GM19452 (cell line): ENCODE measurements around the gene MPRIP.
"Not testable (repeated sequence)": the region's sequence is repeated elsewhere in the genome, so short reads cannot be mapped to it uniquely, and the experiment has no call there.

Experiments used
- ATAC-seq: cut with Tn5 transposase; IDR thresholded peaks from one replicate; pipeline ENCODE4 v1.9.1; 2021; ENCODE audit not compliant: unreplicated experiment

Gene MPRIP

DNA sequence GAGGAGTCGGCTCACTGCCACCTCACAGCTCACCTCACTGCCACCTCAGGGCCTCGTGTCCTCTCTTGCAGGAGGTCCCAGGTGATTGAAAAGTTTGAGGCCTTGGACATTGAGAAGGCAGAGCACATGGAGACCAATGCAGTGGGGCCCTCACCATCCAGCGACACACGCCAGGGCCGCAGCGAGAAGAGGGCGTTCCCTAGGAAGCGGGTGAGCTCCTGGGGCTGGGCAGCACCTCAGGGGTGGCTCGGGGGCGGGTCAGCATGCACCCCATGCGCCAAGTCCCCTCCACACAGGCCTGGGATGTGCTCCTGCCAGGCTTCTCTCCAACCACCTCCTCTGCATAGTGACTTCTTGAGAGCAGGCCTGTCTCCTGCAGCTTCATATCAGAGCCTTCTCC, 100.3 kb downstream of the MPRIP start:
- ATAC-seq = no peak

DNA sequence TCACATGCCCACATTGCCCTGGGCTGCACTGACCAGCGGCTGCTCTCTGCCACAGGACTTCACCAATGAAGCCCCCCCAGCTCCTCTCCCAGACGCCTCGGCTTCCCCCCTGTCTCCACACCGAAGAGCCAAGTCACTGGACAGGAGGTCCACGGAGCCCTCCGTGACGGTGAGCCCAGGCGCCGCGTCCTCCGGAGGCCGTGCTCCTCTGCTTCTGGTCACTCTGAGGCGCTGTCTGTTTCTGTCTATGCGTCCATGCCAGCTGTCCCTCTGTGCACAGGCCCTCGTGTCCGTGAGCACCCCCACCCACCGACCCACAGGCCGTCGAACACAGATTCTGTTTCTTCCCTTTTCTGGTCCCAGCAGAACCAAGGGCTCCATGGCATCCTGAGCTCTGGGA, 101.2 kb downstream of the MPRIP start:
- ATAC-seq = no peak

DNA sequence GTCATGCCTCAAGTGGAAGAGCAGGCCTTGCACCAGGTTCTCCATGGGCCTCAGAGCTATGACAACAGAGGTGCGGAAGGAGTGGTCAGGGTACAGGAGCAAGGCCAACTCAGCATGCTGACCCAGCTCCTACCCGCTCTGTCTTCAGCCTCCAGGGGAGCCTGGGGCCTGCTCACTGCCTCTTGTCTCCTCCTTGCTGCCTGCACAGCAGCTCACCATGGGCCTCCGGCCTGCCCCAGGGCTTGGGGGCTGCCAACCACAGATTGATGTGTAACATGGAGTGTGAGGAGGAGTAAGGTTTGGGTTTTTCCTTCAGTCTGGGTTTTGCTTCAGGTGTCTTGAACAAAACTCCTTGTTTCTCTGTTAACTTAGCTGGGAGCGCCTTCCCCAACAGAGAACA, 101.8 kb downstream of the MPRIP start:
- ATAC-seq = no peak

DNA sequence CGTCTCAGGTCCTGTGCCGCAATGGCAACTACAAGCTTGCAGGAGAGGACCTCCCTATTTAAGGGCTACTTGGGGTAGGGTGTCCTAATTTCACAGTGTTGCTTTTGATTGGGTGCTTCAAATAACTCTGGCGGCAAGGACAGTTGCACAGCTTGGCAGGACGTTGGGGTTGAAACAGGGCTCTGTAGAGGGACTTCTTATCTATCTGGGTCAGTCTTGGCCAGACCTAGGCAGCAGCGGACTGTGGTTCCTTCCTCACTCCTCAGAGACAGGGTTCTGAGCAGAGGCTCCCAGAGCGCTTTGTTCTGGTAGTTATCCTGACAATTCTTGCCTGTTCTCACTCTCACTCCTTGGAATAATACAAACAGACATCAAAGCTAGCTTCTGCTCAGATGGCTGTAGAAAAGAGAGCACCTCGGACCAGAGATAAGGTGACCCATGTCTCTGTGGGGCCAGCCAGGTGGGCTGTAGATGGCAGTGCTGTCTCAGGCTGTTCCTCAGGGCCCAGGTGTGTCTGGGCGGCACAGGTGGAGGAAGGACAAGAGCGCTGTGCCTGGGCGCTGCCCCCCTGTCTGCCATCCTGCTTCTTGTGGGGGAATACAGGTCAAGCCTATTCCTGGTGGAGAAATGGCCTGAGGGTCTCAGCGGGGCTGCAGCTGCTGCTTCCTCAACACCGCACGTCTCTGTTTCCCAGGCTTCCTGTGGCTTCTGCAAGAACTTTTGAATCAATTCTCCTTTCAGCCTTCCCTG, 102.8 kb downstream of the MPRIP start:
- no peak for ATAC-seq

DNA sequence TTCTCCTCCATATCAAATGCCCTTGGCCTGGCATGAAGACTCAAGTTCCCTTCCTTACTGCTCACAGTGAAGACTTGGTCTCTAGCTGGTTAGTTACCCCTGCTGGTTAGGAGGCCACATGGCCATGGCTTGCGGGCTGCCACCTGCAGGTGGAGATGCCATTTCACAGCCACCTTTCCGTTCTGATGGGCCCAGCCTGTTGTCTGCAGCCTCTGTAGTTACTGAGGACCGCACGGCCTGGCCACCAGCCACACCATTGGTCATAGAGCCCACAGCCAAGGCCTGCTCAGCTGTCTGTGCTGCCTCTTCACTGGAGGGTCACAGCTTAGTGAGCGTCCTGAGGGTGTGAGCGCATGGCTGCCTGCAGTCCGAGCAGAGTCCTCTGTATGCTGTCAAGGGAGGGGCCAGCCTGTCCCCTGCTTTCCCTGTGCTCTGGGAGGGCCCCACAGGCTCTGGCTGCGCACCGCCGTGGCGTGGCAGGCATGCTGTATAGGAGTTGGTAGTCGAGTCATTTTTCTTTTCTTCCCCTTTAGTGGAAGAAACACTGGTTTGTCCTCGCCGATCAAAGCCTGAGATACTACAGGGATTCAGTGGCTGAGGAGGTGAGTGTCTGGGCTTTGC, 104.6 kb downstream of the MPRIP start:
- no peak for ATAC-seq

DNA sequence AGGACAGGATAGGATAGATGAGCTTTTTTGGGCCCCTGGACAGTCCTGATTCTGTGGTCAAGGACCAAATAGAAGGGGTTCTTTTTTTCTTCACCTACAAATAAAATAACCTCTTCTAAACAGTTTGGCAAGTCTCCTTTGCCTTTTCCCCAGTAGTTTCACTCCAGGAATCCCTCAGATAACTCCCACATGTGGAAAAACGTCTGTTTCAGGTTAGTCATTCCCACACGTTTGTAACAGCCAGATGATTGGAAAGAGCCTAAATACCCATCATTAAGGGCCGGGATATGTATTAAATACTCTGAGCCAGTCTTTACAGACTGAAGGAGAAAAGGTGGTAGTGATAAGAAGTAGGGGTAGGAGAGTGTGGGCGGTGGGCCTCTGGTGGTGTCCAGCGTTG, 105.6 kb downstream of the MPRIP start:
- no peak for ATAC-seq

DNA sequence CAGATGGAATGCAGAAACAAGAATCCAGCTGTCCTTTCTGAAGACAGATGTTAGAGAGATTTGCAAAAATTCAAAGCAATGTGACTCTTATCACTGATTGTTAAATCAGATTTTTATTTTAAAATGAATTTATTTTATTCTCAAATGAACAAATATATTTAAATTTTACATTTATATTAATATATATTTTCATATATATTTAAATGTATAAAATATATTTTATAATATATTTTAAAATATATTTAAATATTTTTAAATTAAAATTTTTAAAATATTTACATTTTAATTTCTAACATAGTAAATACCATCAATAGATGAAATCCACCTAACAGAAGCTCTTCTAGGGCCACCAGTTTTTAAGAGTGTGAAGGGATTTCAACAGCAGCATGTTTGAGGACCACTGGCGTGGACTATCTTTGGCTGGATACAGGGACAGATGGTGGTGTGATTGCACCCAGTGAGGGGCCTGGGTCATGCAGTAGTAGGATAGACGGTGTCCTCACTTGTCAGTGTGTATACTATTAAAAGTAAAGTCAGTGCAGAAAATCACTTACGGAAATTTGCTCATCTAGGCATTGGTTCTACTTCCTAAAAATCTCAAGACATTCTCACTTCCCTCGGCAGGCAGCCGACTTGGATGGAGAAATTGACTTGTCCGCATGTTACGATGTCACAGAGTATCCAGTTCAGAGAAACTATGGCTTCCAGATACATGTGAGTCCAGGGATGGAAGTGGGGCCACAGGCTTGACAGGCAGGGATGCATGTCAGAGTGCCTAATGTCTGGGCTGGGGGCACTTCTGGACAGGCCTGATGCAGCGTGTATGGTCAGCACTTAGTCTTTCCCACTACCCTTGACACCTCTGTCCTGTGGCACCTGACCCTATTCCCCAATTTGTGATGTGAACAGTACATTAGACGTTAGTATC, 107.5 kb downstream of the MPRIP start:
- no peak for ATAC-seq

DNA sequence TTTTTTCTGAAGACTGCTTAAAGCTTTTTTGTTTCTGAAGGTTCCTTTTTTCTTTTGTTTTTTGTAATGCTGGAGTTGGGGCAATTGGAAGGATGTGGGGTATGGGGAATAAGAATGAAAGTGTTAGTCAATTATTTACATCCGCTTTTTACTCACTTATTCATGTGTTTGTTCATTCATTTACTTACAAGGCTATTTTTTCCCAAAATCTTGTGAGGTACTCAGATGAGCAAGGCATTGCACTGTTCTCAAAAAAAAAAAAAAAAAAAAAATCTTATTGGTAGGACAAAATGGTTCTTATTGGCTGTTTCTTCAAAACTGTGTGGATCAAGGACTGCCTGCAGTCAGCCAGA, 108.2 kb downstream of the MPRIP start:
- ATAC-seq = no peak

DNA sequence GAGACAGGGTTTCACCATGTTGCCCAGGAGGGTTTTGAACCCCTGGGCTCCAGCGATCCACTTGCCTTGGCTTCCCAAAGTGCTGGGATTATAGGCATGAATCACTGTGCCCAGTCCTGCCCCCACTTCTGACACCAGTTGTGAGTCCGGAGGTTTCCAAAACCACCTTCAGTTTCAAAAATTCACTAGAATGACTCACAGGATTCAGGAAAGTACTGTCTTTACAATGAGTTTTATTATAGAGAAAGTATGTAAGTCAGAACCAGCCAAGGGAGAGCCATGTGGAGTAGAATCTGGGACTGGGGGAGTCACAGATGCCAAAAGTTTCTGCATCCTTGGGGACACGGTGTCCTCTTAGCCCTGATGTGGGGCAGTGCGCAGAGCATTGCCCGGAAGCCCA, 108.8 kb downstream of the MPRIP start:
- no peak for ATAC-seq

DNA sequence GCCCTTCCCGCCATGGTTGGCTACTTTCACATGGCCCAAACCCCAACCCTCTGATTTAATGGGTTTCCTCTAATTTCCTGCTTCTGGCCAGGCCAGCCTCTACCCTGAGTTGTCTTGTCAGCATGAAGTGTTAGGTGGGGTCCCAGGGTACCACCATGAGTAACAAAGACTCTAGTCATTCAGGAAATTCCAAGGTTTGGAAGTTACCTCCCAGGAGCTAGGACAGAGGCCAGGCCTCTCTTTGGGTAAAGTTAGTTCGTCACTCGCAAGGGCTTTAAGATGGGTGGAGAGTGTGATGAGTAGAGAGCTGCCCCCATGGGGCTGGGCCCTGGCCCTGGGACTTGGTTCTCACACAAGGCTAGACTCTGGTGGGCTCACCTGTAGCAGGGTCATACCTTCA, 109.3 kb downstream of the MPRIP start:
- no peak for ATAC-seq

DNA sequence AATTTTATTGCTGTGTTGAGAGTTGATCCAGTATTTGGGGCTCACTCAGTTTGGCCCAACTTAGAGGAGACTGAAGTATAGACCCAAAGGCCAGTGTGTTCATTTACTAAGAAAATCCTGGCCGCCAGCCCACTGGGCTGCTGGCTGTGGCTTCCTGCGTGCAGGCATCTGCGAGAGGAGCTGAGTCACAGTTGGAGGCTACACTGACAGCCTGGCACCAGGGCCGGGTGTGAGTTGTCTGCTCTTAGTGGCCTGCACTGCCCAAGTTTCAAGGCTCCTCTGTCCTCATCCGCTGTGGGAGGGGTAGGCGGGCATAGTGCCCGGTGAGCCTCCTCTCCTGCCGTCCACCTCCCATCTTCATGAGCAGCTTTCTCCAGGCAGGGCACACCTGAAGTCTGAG, 109.7 kb downstream of the MPRIP start:
- ATAC-seq = no peak

DNA sequence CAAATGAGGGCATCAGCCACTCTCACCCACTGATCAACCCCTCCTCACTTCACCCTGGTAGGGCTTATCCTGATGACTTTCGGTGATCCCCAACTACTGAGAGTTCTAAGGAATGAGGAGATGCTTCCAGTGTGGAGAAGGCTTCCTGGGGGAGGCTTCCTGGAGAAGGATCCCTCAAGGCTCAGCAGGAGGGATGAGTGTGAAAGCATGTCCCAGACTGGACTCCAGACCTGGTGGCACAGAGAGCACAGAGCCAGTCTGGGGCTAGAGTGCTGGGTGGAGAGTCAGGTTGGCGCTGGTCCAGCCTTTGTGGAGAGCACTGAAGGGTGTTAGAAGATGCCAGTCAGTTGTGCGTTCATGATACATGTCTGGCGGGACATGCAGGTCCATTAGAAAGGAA, 110.1 kb downstream of the MPRIP start:
- ATAC-seq = no peak

DNA sequence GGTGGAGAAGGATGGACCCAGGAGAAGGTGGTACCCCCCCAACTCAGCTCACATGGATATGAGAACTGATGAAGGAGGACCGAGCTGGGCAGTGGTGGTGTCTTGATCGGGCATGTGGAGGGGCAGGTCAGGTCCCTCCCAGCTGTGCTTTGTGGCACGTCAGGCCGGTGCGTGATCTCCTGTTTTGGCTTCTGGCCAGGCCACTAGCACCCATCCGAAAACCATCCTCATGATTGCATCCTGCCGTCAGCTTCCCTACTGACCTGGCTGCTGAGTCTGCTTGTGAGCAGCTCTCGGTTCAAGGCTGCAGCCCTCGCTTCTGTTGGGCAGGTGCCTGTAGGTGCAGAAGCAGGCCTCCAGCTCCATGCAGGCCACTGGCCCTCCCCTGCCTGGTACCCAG, 110.8 kb downstream of the MPRIP start:
- ATAC-seq = no peak

DNA sequence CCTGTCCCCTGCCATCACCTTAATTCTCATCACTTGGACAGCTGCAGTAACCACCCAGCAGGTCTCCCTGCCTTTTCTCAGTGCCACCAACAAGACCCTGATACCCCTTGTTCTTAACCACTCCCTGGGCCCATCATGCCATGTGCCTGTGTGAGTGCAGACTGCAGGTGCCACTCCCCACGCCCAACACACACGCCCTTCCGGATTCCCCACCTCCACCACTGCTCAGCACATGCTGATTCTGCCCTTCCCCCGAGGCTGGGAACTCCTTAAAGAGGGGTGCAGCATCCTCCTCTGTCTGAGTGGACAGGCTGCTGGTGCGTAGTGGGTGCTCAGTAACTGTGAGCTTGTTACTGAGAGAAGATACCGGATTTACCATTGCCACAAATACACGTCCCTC, 111.5 kb downstream of the MPRIP start:
- no peak for ATAC-seq

DNA sequence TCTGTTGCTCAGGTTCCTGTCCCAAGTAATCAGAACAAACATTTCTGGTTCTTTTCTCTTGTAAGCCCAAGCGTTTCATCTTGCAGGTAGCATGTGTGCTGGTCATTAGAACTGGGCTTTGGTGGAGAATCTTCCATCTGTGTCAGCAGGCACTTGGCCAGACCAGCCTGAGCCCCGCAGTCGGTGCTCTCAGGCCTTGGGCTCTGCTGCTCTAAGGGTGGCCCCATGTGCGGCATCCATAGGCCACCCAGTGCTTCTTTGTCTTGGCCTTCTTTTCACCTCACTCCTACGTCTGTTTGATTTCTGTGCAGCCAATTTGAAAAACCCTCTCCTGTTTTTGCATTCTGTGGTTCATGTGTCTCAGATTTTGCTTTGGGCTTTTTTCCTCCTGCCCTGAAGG, 112.3 kb downstream of the MPRIP start:
- no peak for ATAC-seq

DNA sequence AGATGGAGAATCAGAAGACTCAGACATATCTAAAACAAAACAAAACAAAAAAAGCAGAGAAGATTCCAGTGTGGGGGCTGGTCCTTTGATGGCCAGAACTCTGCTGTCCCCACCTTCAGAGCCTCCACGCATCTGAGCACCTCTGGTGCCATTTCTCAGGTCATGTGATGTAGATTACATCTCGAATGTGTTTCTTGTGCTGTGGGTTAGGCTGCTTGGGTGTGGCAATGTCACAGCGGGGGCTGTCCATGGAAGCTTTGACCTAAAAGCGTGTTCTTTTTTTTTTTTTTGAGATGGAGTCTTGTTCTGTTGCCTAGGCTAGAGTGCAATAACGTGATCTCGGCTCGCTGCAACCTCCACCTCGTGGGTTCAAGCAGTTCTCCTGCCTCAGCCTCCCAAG, 112.7 kb downstream of the MPRIP start:
- no peak for ATAC-seq

DNA sequence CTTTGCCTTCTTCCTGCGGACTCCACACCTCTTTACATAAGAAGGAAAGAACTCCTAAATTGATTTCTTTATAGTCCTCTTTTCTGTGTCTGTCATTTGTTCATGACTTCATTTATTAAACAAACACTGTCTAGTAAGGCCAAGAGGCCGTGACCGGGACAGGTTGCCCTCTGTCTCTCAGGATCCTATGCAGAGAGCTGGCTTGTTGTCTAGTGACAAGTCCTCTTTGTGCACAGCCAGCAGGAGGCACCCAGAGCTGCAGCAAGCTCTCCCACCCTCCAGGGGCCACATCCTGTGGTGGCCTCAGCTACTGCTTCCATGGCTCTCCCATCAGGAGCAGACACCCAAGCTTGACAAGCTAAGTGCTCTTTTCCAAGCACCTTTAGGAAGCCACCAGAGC, 113.3 kb downstream of the MPRIP start:
- no peak for ATAC-seq

DNA sequence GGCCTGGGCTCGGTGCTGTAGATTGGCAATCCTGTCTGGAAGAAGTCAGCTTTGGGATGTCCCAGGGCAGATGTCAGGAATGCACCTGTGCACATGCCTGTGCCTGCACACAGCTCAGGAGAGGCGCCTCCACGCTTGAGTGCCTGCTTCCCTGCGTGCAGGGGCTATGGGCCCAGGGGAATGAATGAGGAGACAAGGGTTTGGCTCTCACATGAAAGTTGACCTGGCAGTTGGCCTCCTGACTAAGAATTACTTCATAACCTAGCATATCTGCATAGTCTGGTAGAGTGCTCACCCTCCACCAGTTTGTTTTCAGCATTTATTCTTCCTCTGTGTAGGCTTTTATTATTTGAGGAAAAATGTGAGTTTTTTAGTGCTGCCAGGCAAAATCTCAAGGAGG, 113.8 kb downstream of the MPRIP start:
- no peak for ATAC-seq

DNA sequence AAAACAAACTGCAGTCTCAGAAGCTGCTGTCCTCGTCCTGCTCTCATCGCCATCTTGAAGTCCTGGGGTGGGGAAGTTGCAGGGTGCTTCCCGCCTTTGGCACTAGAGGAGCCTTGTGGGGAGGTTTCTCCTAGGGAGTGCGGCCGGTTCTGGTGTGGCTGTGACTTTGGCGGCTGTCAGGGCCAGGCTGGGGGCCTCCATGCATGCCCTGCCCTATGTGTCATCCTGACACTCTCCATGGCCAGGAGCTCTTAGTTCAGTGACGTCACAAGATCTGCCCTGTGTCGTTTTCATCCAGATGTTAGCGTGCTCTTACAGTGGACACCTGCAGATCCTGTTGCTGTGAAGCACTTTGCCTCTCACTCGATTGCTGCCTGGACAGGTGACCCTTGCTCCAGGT, 114.3 kb downstream of the MPRIP start:
- ATAC-seq = no peak

DNA sequence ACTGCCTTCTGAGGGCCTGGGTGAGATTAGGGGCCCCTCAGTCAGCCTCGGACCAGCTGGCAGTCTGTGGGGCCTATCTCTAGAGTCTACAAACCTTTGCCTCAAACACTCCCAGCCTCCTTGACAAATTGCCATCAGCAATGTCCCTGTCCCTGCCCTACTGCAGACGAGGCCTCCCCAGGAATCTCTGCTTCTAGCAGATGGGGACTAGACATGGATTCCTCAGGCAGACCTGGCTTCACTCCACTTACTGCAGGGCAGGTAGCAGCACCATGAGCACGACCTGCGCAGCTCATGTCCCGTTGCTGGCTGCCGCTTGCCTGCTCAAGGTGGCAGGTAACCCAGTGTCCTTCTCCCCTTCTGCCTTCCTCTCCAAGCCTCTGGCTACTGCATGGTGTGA, 114.8 kb downstream of the MPRIP start:
- no peak for ATAC-seq

DNA sequence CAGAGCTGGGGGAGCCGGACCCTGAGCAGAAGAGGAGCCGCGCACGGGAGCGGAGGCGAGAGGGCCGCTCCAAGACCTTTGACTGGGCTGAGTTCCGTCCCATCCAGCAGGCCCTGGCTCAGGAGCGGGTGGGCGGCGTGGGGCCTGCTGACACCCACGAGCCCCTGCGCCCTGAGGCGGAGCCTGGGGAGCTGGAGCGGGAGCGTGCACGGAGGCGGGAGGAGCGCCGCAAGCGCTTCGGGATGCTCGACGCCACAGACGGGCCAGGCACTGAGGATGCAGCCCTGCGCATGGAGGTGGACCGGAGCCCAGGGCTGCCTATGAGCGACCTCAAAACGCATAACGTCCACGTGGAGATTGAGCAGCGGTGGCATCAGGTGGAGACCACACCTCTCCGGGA, 116.2 kb downstream of the MPRIP start:
- not testable (repeated sequence) for ATAC-seq

DNA sequence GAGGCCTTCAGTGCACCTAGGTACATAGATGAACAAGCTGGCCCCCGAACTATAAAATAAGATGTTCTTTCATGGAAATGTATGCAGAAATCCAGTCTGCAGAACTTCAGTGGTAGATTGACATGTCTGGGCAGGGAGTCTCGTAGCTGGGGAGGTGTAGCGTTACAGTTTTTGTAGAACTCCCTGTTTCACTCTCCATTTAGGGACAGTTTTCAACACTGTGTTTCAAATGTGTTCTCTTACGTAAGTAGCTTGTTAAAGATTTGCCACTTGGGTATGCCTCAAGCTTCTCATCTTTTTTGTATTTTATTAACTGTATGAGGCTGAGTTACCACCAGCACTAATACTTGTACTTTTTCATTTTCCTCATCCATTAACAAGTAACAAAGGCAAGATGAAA, 117.3 kb downstream of the MPRIP start:
- ATAC-seq = no peak
